Caco-2 (cell line): ENCODE results near the gene ZNF317. TPM values are rescaled to one million over a fixed set of nuclear protein-coding genes. Genes with fewer than 3 reads are reported as not detected.

Experiments used
- BruUV-seq: library from RNA; stranded (reverse); fragments of 400-500 nt; replicated peaks from 2 replicates; lab custom pipeline; 2021; lab: Mats Ljungman, UMichigan
- CTCF ChIA-PET: fragments of 300-600 bp; sonication (Branson Sonifier 250); formaldehyde crosslinking; loops from one replicate; lab custom pipeline; 2022; ENCODE audit warnings: antibody characterized with exemption; lab: Charles Lee
- POLR2A ChIA-PET: fragments of 300-600 bp; sonication (Branson Sonifier 250); formaldehyde crosslinking; loops from one replicate; lab custom pipeline; 2022; ENCODE audit warnings: antibody characterized with exemption; lab: Charles Lee
- DNase-seq, 2 experiments: peaks; one replicate each; pipeline versions ENCODE4 v3.0.0 to v3.0.0-alpha.2; 2020 to 2022
- H3K27me3 ChIP-seq: replicated peaks from 2 replicates; pipeline ENCODE4 v1.6.0; 2011; ENCODE audit warnings: low read length; ENCODE audit not compliant: control insufficient read depth, insufficient read depth
- H3K36me3 ChIP-seq: 2 replicates; pipeline ENCODE4 v1.5.1; 2011; ENCODE audit warnings: low read length; ENCODE audit not compliant: control insufficient read depth, insufficient read depth
- H3K4me1 ChIP-seq: fragments of 250-450 bp; sonication (Bioruptor Pico); 2 replicates; pipeline ENCODE4 v1.5.1; 2020; ENCODE audit warnings: mild to moderate bottlenecking
- H3K4me3 ChIP-seq: 2 replicates; pipeline ENCODE4 v1.5.1; 2011; ENCODE audit warnings: low read depth, mild to moderate bottlenecking, control low read depth, low read length
- H3K9me3 ChIP-seq: fragments of 250-450 bp; sonication (Bioruptor Pico); 2 replicates; pipeline ENCODE4 v1.5.1; 2020; ENCODE audit warnings: mild to moderate bottlenecking, moderate library complexity
- H3K27ac Mint-ChIP-seq: one replicate; pipeline ENCODE4 v1.8.0; 2022; ENCODE audit warnings: mixed read lengths; ENCODE audit not compliant: unreplicated experiment
- H3K27me3 Mint-ChIP-seq: one replicate; pipeline ENCODE4 v1.8.0; 2022; ENCODE audit warnings: mixed read lengths; ENCODE audit not compliant: insufficient read depth, unreplicated experiment
- H3K36me3 Mint-ChIP-seq: one replicate; pipeline ENCODE4 v1.8.0; 2022; ENCODE audit warnings: mild to moderate bottlenecking, mixed read lengths; ENCODE audit not compliant: insufficient read depth, unreplicated experiment
- H3K4me1 Mint-ChIP-seq: one replicate; pipeline ENCODE4 v1.8.0; 2022; ENCODE audit warnings: low read depth, mixed read lengths; ENCODE audit not compliant: unreplicated experiment
- H3K4me3 Mint-ChIP-seq: one replicate; pipeline ENCODE4 v1.8.0; 2022; ENCODE audit warnings: mild to moderate bottlenecking, moderate library complexity, mixed read lengths; ENCODE audit not compliant: unreplicated experiment
- H3K9me3 Mint-ChIP-seq: one replicate; pipeline ENCODE4 v1.8.0; 2022; ENCODE audit warnings: mixed read lengths; ENCODE audit not compliant: unreplicated experiment
- intact Hi-C: fragments of 100-400 bp; cut with micrococcal nuclease; formaldehyde crosslinking; loops from one replicate; pipeline ENCODE4 v1.10.0; 2022; ENCODE audit not compliant: unreplicated experiment
- total RNA-seq: library from RNA; stranded (reverse); gene quantifications from 2 replicates; pipeline ENCODE4 v1.2.3, GENCODE V29; 2022
- TF ChIP-seq, protein P1 (sequence below), 2 experiments: fragments of 200-600 bp in 1 of 2; IDR thresholded peaks; 1 replicate in 1 of 2; 2 replicates in 1 of 2; pipeline versions ENCODE4 v1.5.1 to v1.8.0; 2011 to 2022; ENCODE audit warnings: antibody characterized with exemption in 1 of 2, control low read depth in 1 of 2, inconsistent platforms in 1 of 2, low read depth in 1 of 2, low read length in 1 of 2, mild to moderate bottlenecking in 1 of 2, moderate library complexity in 1 of 2; ENCODE audit not compliant: insufficient read depth in 1 of 2, severe bottlenecking in 1 of 2, unreplicated experiment in 1 of 2

The ZNF317 gene
- total RNA-seq, 1 experiment from 2014 or later: 35.2 TPM

DNA sequence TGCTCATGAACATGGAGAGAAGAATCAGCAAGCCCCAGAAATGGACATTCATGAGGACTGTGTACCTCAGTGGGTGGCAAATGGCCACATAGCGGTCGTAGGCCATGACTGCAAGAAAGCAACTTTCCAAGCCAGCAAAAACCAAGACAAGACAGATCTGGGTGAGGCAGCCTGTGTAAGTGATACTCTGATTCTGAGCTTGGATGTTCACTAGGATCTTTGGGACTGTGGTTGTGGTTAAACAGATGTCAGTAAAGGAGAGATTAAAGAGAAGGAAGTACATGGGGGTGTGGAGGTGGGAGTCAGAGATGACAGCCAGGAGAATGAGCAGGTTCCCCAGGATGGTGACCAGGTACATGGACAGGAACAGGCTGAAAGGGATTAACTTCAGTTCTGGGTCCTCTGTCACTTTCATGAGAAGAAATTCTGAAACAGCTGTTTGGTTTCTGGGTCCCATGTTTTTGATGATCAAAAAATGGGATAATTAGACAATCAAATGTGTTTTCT is 24.8 kb upstream of the ZNF317 start, which contains the start of gene OR7G1:
Gene OR7G1, minus strand, starts transcription at position 457 of the 507 bp plus-strand sequence. Its CDS starts 0 bp downstream, at position 457.
- intact Hi-C loops: no loop called here
- no TSS peak for BruUV-seq
- ChIA-PET CTCF (interaction anchor here (0.6 kb wide), 1 partner anchor 458 kb away, joined by 3 read pairs; no protein-coding TSS in a partner anchor), POLR2A (no interaction called here)
- H3K27me3 Mint-ChIP-seq: no peaks in the 10 kb centered on the region
- no peaks in the 10 kb centered on the region for H3K36me3 Mint-ChIP-seq
- no peaks in the 10 kb centered on the region for H3K4me1 Mint-ChIP-seq
- Histone ChIP-seq H3K27me3 (no peaks in the 10 kb centered on the region), H3K4me3 (no peak within 1 kb of the TSS), H3K4me1 (no peaks in the 10 kb centered on the region), H3K9me3 (no peaks in the 10 kb centered on the region), H3K36me3 (no peaks in the 10 kb centered on the region)
- H3K27ac Mint-ChIP-seq: no peak within 1 kb of the TSS
- no peak for DNase-seq
- no peaks in the 10 kb centered on the region for H3K9me3 Mint-ChIP-seq
- TF ChIP-seq, protein P1, sequence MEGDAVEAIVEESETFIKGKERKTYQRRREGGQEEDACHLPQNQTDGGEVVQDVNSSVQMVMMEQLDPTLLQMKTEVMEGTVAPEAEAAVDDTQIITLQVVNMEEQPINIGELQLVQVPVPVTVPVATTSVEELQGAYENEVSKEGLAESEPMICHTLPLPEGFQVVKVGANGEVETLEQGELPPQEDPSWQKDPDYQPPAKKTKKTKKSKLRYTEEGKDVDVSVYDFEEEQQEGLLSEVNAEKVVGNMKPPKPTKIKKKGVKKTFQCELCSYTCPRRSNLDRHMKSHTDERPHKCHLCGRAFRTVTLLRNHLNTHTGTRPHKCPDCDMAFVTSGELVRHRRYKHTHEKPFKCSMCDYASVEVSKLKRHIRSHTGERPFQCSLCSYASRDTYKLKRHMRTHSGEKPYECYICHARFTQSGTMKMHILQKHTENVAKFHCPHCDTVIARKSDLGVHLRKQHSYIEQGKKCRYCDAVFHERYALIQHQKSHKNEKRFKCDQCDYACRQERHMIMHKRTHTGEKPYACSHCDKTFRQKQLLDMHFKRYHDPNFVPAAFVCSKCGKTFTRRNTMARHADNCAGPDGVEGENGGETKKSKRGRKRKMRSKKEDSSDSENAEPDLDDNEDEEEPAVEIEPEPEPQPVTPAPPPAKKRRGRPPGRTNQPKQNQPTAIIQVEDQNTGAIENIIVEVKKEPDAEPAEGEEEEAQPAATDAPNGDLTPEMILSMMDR (IDR thresholded peaks at IDR 0.05; ENCODE audit: insufficient read depth in 1 of 2, low read depth in 1 of 2, low read length in 1 of 2, severe bottlenecking in 1 of 2, unreplicated experiment in 1 of 2): no peak
- H3K4me3 Mint-ChIP-seq: no peak within 1 kb of the TSS

DNA sequence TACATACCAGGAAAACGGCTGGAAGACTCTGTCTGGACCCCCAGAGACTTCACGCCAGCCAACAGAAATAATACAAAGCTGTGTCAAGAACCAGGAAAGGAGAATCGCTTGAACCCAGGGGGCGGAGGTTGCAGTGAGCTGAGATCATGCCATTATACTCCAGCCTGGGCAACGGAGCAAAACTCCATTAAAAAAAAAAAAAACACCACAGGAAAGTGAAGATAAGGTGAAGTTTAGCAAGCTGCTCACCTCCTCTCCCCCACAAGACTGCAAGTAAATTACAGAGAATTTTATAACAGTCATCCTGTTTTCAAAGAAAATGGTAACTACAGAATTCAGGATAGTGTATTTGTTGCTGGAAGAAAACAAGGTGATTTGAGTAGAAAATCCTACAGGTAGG is 23.6 kb upstream of the ZNF317 start:
- POLR2A ChIA-PET: no interaction called here
- CTCF ChIA-PET: no interaction called here
- no peaks in the 10 kb centered on the region for H3K36me3 ChIP-seq
- Mint-ChIP-seq H3K9me3 (no peaks in the 10 kb centered on the region), H3K4me3 (no peak overlapping the region), H3K27me3 (no peaks in the 10 kb centered on the region), H3K4me1 (no peaks in the 10 kb centered on the region), H3K27ac (no peak overlapping the region), H3K36me3 (no peaks in the 10 kb centered on the region)
- H3K4me3 ChIP-seq: no peak overlapping the region
- TF ChIP-seq, protein P1 (IDR thresholded peaks at IDR 0.05; ENCODE audit: insufficient read depth in 1 of 2, low read depth in 1 of 2, low read length in 1 of 2, severe bottlenecking in 1 of 2, unreplicated experiment in 1 of 2): no peak
- H3K4me1 ChIP-seq: no peaks in the 10 kb centered on the region
- H3K27me3 ChIP-seq: no peaks in the 10 kb centered on the region
- no peaks in the 10 kb centered on the region for H3K9me3 ChIP-seq
- BruUV-seq: no TSS peak
- intact Hi-C loops: no loop called here
- no peak for DNase-seq

DNA sequence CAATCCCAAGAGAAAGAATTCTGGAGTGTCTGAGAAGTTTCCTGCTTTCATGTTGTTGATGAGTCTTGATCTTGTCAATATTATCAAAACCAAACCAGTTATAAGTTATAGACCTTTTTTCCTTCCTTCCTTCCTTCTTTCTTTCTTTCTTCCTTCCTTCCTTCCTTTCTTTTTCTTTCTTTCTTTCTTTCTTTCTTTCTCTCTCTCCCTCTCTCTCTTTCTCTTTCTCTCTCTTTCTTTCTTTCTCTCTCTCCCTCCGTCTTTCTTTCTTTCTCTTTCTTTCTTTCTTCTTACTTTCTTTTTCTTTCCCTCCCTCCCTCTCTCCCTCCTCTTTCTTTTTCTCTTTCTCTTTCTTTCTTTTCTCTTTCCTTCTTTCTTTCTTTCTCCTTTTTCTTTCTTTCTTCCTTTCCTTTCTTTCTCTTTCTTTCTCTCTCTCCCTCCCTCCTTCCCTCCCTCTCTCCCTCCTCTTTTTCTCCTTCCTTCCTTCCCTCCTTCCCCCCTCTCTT is 13.2 kb upstream of the ZNF317 start, which contains the start of gene OR7G3:
Gene OR7G3, minus strand, starts transcription at position 51 of the 506 bp plus-strand sequence. Its CDS starts 0 bp downstream, at position 51.
- DNase-seq: no peak
- intact Hi-C loops: no loop called here
- no peaks in the 10 kb centered on the region for H3K9me3 Mint-ChIP-seq
- BruUV-seq: no TSS peak
- ChIA-PET CTCF (no interaction called here), POLR2A (no interaction called here)
- H3K27me3 ChIP-seq: no peaks in the 10 kb centered on the region
- no peak within 1 kb of the TSS for H3K4me3 ChIP-seq
- no peaks in the 10 kb centered on the region for H3K4me1 Mint-ChIP-seq
- no peaks in the 10 kb centered on the region for H3K9me3 ChIP-seq
- no peak within 1 kb of the TSS for H3K4me3 Mint-ChIP-seq
- no peak within 1 kb of the TSS for H3K27ac Mint-ChIP-seq
- no peaks in the 10 kb centered on the region for H3K36me3 Mint-ChIP-seq
- peaks cover 3% of the 10 kb centered on the region for H3K27me3 Mint-ChIP-seq
- TF ChIP-seq, protein P1 (IDR thresholded peaks at IDR 0.05; ENCODE audit: insufficient read depth in 1 of 2, low read depth in 1 of 2, low read length in 1 of 2, severe bottlenecking in 1 of 2, unreplicated experiment in 1 of 2): no peak
- H3K4me1 ChIP-seq: no peaks in the 10 kb centered on the region
- H3K36me3 ChIP-seq: no peaks in the 10 kb centered on the region
